Activated T-cell treated with anti-CD3 and anti-CD28 coated beads for 24 hours (primary cell): ENCODE results near the gene OSBPL2.

ENCODE experiments used
- DNase-seq: peaks from one replicate; pipeline ENCODE4 v3.0.0-alpha.2; 2020; ENCODE audit warnings: low read depth

OSBPL2 gene

GRCh38 chr20:62285151-62285550, 46.8 kb downstream of the OSBPL2 start:
- DNase-seq: no peak

GRCh38 chr20:62285722-62286121, 47.4 kb downstream of the OSBPL2 start:
- no peak for DNase-seq

DNA sequence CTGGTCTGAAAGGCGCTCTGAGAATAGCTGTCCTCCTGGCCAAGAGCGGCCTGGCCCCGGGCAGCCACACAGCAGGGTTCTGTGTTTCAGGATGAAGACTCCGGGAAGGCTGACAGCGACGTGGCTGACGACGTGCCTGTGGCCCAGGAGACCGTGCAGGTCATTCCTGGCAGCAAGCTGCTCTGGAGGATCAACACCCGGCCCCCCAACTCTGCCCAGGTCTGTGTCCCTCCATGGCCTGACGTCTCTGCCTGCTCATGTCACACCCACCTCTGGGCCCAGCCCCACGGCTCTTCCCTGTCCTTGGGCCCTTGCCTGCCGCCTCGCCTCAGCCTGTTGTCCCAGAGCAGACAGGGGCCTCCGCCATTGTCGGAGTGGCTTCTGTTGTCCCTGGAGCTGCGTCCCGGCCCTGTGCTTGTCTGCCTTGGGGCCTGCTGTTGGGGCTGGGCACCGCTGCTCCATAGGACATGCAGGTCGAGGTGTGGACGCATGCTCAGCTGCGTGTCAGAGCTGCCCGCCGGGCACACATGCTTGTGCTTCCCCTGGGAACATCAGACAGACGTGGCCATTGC, 48.3 kb downstream of the OSBPL2 start:
- no peak for DNase-seq

DNA sequence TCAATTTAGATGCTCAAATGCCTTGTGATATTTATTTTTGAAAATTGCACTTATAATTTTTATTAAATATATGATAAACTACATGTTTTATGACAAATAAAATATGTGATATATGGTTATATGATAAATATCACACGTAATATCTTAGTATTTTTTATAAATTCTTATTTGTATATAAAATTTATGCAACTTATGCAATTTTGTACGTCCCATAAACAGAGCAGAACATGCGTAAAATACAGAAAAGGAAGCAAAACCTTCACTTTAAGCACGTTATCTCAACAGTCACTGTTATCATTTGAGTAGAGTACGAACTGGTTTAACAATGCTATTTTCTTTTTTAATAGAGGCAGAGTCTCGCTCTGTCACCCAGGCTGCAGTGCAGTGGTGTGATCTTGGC, 48.8 kb downstream of the OSBPL2 start:
- DNase-seq: no peak

GRCh38 chr20:62287759-62288534, 49.6 kb downstream of the OSBPL2 start:
- no peak for DNase-seq

DNA sequence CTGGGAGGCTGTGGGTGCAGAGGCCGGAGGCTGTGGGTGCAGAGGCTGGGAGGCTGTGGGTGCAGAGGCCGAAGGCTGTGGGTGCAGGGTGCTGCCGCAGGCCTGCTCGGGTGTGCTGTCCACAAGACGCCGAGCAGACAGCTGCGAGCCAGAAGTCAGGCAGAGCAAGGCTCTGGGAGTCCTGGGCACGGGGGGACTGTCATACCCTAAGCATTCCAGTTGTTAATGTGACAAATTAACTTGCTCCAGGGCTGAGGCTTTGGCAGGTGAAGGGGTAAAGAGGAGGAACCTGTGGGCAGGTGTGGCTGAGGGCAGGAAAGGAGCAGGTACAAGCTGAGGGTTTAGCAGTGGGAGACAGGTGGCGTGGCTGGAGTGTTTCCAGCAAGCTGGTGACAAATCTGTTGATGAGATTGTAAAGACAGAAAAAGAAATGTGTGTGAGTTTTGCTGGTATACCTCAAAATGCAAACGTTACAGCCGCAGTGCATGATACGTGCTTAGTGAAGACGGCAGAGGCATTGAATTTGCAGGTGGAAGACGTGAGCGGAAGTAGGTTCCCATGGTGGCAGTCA, 50.3 kb downstream of the OSBPL2 start:
- no peak for DNase-seq

DNA sequence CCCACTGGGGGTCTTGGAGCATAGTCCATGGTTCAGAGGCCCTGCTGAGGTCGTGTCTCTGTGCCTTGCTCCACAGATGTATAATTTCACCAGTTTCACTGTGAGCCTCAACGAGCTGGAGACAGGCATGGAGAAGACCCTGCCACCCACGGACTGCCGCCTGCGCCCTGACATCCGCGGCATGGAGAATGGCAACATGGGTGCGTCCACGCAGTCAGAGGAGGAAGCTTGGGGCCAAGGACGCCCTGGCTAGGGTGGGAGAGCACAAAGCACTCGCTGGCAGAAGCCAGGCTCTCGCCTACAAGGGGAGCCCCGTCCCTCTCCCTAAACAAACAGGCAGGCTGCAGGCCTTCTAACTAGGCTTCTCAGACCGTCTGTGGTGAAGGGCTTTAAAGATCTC, 50.8 kb downstream of the OSBPL2 start:
- no peak for DNase-seq

DNA sequence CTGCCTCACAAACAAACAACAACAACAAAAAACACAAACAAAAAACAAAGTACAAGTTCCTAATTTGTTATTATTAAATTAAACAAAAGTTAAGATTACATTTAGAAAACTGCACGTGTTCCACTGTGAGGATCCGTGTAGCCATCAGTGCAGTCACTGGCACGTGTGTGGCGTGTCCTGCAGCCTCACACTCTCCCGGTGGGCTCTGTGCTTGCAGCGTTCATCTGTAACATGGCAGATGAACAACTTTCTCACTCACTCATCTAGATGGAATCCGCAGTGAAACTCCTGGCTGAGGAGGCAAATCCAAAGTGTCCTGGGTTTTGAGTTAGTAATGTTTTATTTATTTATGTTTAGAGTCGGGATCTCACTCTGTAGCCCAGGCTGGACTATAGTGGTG, 51.6 kb downstream of the OSBPL2 start:
- no peak for DNase-seq

- DNase-seq: no peak
Observed at GRCh38 chr20:62291251-62292066, 53.1 kb downstream of the OSBPL2 start.

DNA sequence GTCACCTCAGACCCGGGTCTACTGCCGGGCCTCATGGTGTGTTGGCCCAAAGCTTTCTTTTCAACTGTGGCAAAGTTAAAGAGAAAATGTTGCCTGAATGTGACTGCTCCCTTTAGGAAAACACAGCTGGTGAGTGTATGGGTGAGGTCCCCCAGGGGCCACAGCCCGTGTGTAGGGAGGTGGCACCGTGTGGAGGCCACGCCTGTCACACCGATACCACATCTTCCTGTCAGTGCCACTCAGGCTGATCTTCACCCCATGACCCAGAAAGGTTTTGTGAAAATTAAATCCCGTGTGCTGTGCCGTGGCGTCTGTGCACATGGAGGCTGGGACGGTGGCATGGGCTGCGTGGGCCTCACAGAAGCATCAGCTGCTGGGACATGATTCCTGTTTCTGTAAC, 53.8 kb downstream of the OSBPL2 start:
- no peak for DNase-seq

GRCh38 chr20:62293111-62293784, 54.9 kb downstream of the OSBPL2 start:
- no peak for DNase-seq

GRCh38 chr20:62293946-62294345, 55.6 kb downstream of the OSBPL2 start:
- DNase-seq: no peak

DNA sequence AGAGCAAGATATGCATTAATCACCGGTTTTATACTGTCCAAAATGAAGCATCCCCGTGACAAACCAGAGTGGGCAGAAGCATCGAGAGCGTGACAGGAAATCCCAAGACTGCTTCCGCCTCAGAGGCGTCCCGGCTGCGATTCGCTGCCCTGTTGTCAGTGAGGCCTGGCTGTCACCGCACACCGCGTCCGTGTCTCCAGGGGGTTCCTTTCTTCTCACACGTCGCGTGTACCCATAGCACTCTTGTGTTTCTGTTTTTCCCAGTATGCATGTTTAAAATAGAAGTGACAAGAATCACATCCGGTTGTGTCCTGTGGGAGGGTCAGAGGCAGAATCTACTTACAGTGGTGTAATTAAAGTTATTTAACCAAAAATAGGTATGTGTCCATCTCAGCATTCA, 56.2 kb downstream of the OSBPL2 start:
- no peak for DNase-seq

- DNase-seq: no peak
Observed at GRCh38 chr20:62296724-62297448, 58.6 kb downstream of the OSBPL2 start.

GRCh38 chr20:62297449-62298227, 59.3 kb downstream of the OSBPL2 start:
- DNase-seq: no peak

GRCh38 chr20:62298577-62299249, 60.4 kb downstream of the OSBPL2 start:
- DNase-seq: no peak

DNA sequence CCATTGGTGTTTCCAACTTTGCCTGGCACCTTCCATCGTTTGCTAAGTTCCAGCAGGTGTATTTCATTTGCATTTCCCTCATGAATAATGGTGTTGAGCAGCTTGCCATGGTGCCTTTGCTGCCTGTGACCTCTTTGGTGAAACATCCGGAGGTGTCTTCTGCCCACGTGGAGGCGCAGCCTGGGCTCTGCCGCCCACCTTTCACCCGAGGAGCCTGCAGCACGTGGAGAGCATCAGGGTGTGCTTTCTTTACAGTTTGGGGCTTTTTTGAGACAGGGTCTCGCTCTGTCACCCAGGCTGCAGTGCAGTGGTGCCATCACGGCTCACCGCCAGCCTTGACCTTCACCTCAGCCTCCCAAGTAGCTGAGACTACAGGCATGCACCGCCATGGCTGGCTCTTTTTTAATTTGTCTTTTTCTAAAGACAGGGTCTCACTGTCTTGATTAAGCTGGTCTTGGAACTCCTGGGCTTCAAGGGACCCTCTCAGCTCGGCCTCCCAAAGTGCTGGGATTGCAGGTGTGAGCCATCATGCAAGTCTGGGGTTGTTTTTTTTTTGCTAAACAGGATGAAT, 61.4 kb downstream of the OSBPL2 start:
- DNase-seq: no peak

DNA sequence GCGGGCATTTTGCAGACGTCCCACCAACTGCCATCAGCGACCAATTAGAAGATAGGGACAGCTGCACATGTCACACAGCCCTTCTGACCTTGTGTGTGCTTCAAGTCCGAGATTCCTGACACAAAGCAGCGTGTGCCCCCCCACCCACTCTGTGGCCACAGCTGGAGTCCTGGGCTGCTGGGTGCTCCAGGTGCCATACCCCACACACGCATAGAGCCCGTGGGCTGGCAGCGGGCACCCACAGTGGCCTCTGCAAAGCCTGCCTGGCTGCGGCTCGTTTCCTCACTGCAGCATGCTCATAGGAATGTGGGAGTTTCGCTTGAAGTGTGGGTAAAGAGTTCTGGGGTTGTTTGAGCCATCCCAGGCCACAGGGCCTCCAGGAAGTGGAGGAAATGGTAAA, 62.0 kb downstream of the OSBPL2 start:
- DNase-seq: no peak

- no peak for DNase-seq
Observed at GRCh38 chr20:62301111-62301668, 62.9 kb downstream of the OSBPL2 start.
